Fibroblast of mammary gland (primary cell): Measurements from ENCODE around the gene TMEM151A.
"Not testable (repeated sequence)": the region's sequence is repeated elsewhere in the genome, so short reads cannot be mapped to it uniquely, and the experiment has no call there.

Source experiments
- DNase-seq: peaks from one replicate; pipeline ENCODE4 v3.0.0-alpha.2; 2010; ENCODE audit warnings: low read depth
- H3K4me3 ChIP-seq: 2 replicates; pipeline ENCODE4 v1.5.1; 2011; ENCODE audit warnings: low read depth, mild to moderate bottlenecking, low read length, moderate library complexity; ENCODE audit not compliant: control insufficient read depth
- CTCF ChIP-seq: conservative IDR thresholded peaks from 2 replicates; pipeline ENCODE4 v1.5.1; 2011; ENCODE audit warnings: low read depth, low read length, inconsistent platforms; ENCODE audit not compliant: control insufficient read depth, insufficient read depth

The TMEM151A gene

DNA sequence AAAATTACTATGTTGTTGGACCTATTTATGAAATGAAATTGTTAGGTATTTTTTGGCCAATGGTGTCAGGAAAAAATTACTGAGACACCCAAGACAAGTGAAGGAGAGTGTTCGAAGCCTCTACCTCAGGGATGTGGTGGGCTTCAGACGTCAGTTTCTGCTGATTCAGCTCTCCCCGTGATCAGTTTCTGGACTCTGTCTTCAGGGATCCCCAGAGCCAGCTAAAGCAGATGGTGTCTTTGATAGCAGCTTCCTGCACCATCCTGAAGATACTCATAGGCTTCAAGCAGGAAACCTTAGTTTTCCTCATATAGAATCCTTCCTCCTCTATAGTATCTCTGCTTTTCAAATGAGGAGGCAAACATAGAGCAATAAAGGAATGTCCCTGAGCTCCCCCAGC lies 17.8 kb downstream of the TMEM151A start:
- no peak for TF ChIP-seq CTCF
- DNase-seq: no peak
- no peak overlapping the region for H3K4me3 ChIP-seq

GRCh38 chr11:66310324-66310723 lies 18.6 kb downstream of the TMEM151A start:
- H3K4me3 ChIP-seq: no peak overlapping the region
- TF ChIP-seq CTCF: no peak
- DNase-seq: no peak

GRCh38 chr11:66310803-66311440 lies 19.2 kb downstream of the TMEM151A start:
- H3K4me3 ChIP-seq, DNase-seq: not testable (repeated sequence)

DNA sequence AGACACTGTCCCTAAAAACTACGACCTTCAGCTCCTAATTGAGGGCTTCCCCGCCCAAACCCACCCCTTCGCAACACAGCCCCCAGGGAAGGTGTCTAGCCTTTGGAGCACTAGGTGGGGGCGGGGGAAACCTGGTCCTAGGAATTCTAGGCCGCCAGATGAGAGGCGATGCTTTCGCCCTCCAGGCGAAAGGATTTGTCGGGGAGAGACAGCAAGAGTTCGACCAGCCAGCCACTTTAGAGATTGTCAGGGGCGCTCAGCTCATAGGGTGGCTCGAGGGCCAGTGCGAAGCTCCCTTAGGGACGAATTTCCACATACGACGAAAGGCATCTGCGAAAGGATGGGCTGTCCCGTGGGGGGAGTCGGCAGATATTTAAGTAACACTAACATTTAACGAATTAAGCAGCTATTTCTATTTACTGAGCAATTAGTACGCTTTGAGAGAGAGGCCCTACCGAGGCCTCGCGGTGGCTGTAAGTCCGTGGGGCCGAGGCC lies 19.8 kb downstream of the TMEM151A start:
- no peak for DNase-seq
- H3K4me3 ChIP-seq: peak overlapping the region; percentile 59
- peak; percentile 86 for TF ChIP-seq CTCF

- TF ChIP-seq CTCF: no peak
- H3K4me3 ChIP-seq: peak overlapping the region; percentile 59
- DNase-seq: peak; percentile 87
Observed at GRCh38 chr11:66311965-66312548, 20.4 kb downstream of the TMEM151A start.

- peak; percentile 99 for DNase-seq
- TF ChIP-seq CTCF: no peak
- H3K4me3 ChIP-seq: peak overlapping the region; percentile 63
Observed at GRCh38 chr11:66312549-66313320, 21.0 kb downstream of the TMEM151A start.
